H1 (cell line): ENCODE data around the gene TSPAN16.

Experiments used
- CTCF ChIP-seq, 3 experiments: IDR thresholded peaks; 1 replicate in 2 of 3; 2 replicates in 1 of 3; pipeline versions ENCODE4 v1.5.1 to v1.6.1; 2011; ENCODE audit warnings: low read length in 3 of 3, mild to moderate bottlenecking in 3 of 3, inconsistent platforms in 2 of 3, low read depth in 1 of 3, moderate library complexity in 1 of 3; ENCODE audit not compliant: insufficient read depth in 1 of 3; ENCODE audit errors: control extremely low read depth in 1 of 3
- POLR2A ChIP-seq, 2 experiments: IDR thresholded peaks; 1 replicate in 1 of 2; 2 replicates in 1 of 2; pipeline ENCODE4 v1.6.1; 2011; ENCODE audit warnings: low read depth in 2 of 2, low read length in 2 of 2, mild to moderate bottlenecking in 2 of 2; ENCODE audit errors: control extremely low read depth in 1 of 2
- RFX5 ChIP-seq: IDR thresholded peaks from 2 replicates; pipeline ENCODE4 v1.6.1; 2011; ENCODE audit warnings: low read depth, low read length, improper control_type of control experiment, borderline replicate concordance
- SRF ChIP-seq: IDR thresholded peaks from 2 replicates; pipeline ENCODE4 v1.6.1; 2011; ENCODE audit warnings: mild to moderate bottlenecking, low read depth, low read length, moderate library complexity

GRCh38 chr19:11321191-11322126, 25.5 kb downstream of the TSPAN16 start:
- TF ChIP-seq RFX5 (no peak), CTCF (IDR thresholded peaks at IDR 0.05; ENCODE audit: control extremely low read depth in 1 of 3, insufficient read depth in 1 of 3, low read depth in 1 of 3, low read length in 3 of 3) (peak; percentile 40 to 62 (median 42)), POLR2A (IDR thresholded peaks at IDR 0.05; ENCODE audit: control extremely low read depth in 1 of 2, low read depth in 2 of 2, low read length in 2 of 2) (no peak), SRF (no peak)
